ENCODE measurements around the gene NUBP2. TPM values are rescaled to one million over a fixed set of nuclear protein-coding genes. Genes with fewer than 3 reads are reported as not detected.

Gene NUBP2
- total RNA-seq, 2 donors from 2014 or later = 61.1 to 61.5 TPM

GRCh38 chr16:1823821-1824220, 41.1 kb downstream of the NUBP2 start:
- H3K27me3 ChIP-seq (ENCODE audit: control insufficient read depth, insufficient read depth, low read length, poor library complexity, severe bottlenecking) = no peaks in the 10 kb centered on the region
- peaks cover 13% of the 10 kb centered on the region for H3K4me1 Mint-ChIP-seq
- H3K4me1 ChIP-seq (ENCODE audit: control insufficient read depth, insufficient read depth, low read length) = no peaks in the 10 kb centered on the region
- H3K36me3 ChIP-seq (ENCODE audit: control insufficient read depth, insufficient read depth, low read length) = peaks cover 14% of the 10 kb centered on the region
- H3K27ac ChIP-seq (ENCODE audit: low read depth, low read length) = no peak overlapping the region
- H3K27me3 Mint-ChIP-seq (ENCODE audit: insufficient read depth) = no peaks in the 10 kb centered on the region
- H3K36me3 Mint-ChIP-seq (ENCODE audit: low read depth) = peaks cover 6% of the 10 kb centered on the region
- DNase-seq = peak; percentile 84
- TF ChIP-seq CTCF (conservative IDR thresholded peaks at IDR 0.05) = peak; percentile 68
- no peak overlapping the region for H3K4me3 ChIP-seq (ENCODE audit: low read length)
- no peak overlapping the region for H3K27ac Mint-ChIP-seq
- H3K9ac ChIP-seq (ENCODE audit: extremely low read depth, low read length, poor library complexity, severe bottlenecking) = no peak overlapping the region
- no peaks in the 10 kb centered on the region for H3K9me3 Mint-ChIP-seq
- WGBS, 2 experiments (ENCODE audit: insufficient coverage in 1 of 2, insufficient read length in 1 of 2) = 56 to 71% methylated on average over 6 to 9 of the region's 9 CpGs
- no peak overlapping the region for H3K4me3 Mint-ChIP-seq
- H3K9me3 ChIP-seq (ENCODE audit: control insufficient read depth, low read length) = no peaks in the 10 kb centered on the region

- WGBS, 2 experiments (ENCODE audit: insufficient coverage in 1 of 2, insufficient read length in 1 of 2) = 90 to 91% methylated on average over 15 of the region's 15 CpGs
- Mint-ChIP-seq H3K4me3 (peak overlapping the region; percentile 48), H3K36me3 (ENCODE audit: low read depth) (peaks cover 6% of the 10 kb centered on the region), H3K4me1 (peaks cover 18% of the 10 kb centered on the region), H3K9me3 (no peaks in the 10 kb centered on the region), H3K27ac (no peak overlapping the region), H3K27me3 (ENCODE audit: insufficient read depth) (no peaks in the 10 kb centered on the region)
- Histone ChIP-seq H3K27ac (ENCODE audit: low read depth, low read length) (no peak overlapping the region), H3K4me3 (ENCODE audit: low read length) (peak overlapping the region; percentile 78), H3K9me3 (ENCODE audit: control insufficient read depth, low read length) (no peaks in the 10 kb centered on the region), H3K9ac (ENCODE audit: extremely low read depth, low read length, poor library complexity, severe bottlenecking) (no peak overlapping the region), H3K4me1 (ENCODE audit: control insufficient read depth, insufficient read depth, low read length) (no peaks in the 10 kb centered on the region), H3K36me3 (ENCODE audit: control insufficient read depth, insufficient read depth, low read length) (peaks cover 14% of the 10 kb centered on the region), H3K27me3 (ENCODE audit: control insufficient read depth, insufficient read depth, low read length, poor library complexity, severe bottlenecking) (no peaks in the 10 kb centered on the region)
- no peak for DNase-seq
- no peak for TF ChIP-seq CTCF (conservative IDR thresholded peaks at IDR 0.05)
Measured at GRCh38 chr16:1825381-1825863, 42.7 kb downstream of the NUBP2 start.

GRCh38 chr16:1825864-1826690, 43.3 kb downstream of the NUBP2 start:
- no peaks in the 10 kb centered on the region for H3K27me3 Mint-ChIP-seq (ENCODE audit: insufficient read depth)
- Histone ChIP-seq H3K27me3 (ENCODE audit: control insufficient read depth, insufficient read depth, low read length, poor library complexity, severe bottlenecking) (no peaks in the 10 kb centered on the region), H3K4me3 (ENCODE audit: low read length) (peak overlapping the region; percentile 78), H3K4me1 (ENCODE audit: control insufficient read depth, insufficient read depth, low read length) (no peaks in the 10 kb centered on the region), H3K36me3 (ENCODE audit: control insufficient read depth, insufficient read depth, low read length) (peaks cover 14% of the 10 kb centered on the region), H3K9me3 (ENCODE audit: control insufficient read depth, low read length) (no peaks in the 10 kb centered on the region), H3K27ac (ENCODE audit: low read depth, low read length) (no peak overlapping the region), H3K9ac (ENCODE audit: extremely low read depth, low read length, poor library complexity, severe bottlenecking) (no peak overlapping the region)
- 4 to 8% methylated on average over 45 to 96 of the region's 96 CpGs for WGBS, 2 experiments (ENCODE audit: insufficient coverage in 1 of 2, insufficient read length in 1 of 2)
- H3K4me1 Mint-ChIP-seq = peaks cover 18% of the 10 kb centered on the region
- H3K36me3 Mint-ChIP-seq (ENCODE audit: low read depth) = peaks cover 6% of the 10 kb centered on the region
- no peak overlapping the region for H3K27ac Mint-ChIP-seq
- peak; percentile 68 for DNase-seq
- peak; percentile 35 for TF ChIP-seq CTCF (conservative IDR thresholded peaks at IDR 0.05)
- H3K4me3 Mint-ChIP-seq = peak overlapping the region; percentile 90
- H3K9me3 Mint-ChIP-seq = no peaks in the 10 kb centered on the region
